Measurements from ENCODE around the gene HOMER1. TPM values are rescaled to one million over a fixed set of nuclear protein-coding genes. Genes with fewer than 3 reads are reported as not detected.

Gene HOMER1
- total and polyA plus RNA-seq, 2 of the 13 experiments (the other 11 are each of a cell fraction or from before 2014, with no cell fraction given) = 5.3 to 24.8 TPM

- Histone ChIP-seq H3K4me3 (replicated peaks in 1 of 3; ENCODE audit: insufficient read depth in 1 of 3, low read depth in 2 of 3, low read length in 3 of 3) (no peak overlapping the region), H3K9ac (ENCODE audit: insufficient read depth, low read depth, low read length) (no peak overlapping the region), H4K20me1 (ENCODE audit: insufficient read depth, low read length) (0 out of 2 replicates have a peak, but pooled peaks cover 2% of the 10 kb centered on the region), H3K27ac (ENCODE audit: extremely low read length, insufficient read depth, low read length) (no peak overlapping the region), H3K79me2 (ENCODE audit: insufficient read depth, low read length) (no peaks in the 10 kb centered on the region), H3K9me3 (ENCODE audit: low read length) (peaks cover 12% of the 10 kb centered on the region; the same call in 1 of the 2 replicates), H2AFZ (ENCODE audit: low read length) (no peak overlapping the region), H3K27me3 (ENCODE audit: control insufficient read depth in 1 of 2, insufficient read depth in 2 of 2, low read length in 2 of 2) (no peaks in the 10 kb centered on the region), H3K36me3 (replicated peaks in 1 of 2; ENCODE audit: control insufficient read depth in 1 of 2, insufficient read depth in 2 of 2, low read length in 2 of 2) (peaks cover 0 to 7% of the 10 kb centered on the region in 2 experiments; a peak in 2 of 5 replicates), H3K4me1 (ENCODE audit: insufficient read depth, low read length) (peaks cover 8% of the 10 kb centered on the region), H3K4me2 (ENCODE audit: low read depth, low read length) (no peak overlapping the region)
- intact Hi-C loops (cut with micrococcal nuclease; ENCODE audit: unreplicated experiment) = no loop called here
- 97% methylated on average over 1 of the region's 1 CpG for WGBS (ENCODE audit: low lambda C conversion rate)
- in situ Hi-C loops (cut with HindIII; ENCODE audit: extremely low pct_ligation_motif_present, low pct_unique_long_range_greater_than_20kb) = no loop called here
- ChIA-PET POLR2A (interaction anchor here (1.6 kb wide), 1 partner anchor 127 kb away, joined by 4 read pairs; the partner anchor contains the start of gene HOMER1), CTCF (ENCODE audit: low intra/inter-chr PET ratio, low total read pairs) (no interaction called here)
- BruUV-seq (replicated peaks) = no TSS peak
- ATAC-seq (no peak), DNase-seq (ENCODE audit: low spot score) (no peak), FAIRE-seq (no peak)
- TF ChIP-seq ZBTB40 (IDR thresholded peaks at IDR 0.05) = no peak
- no peak for TF ChIP-seq ZBTB40 (CRISPR knock-in tag; IDR thresholded peaks at IDR 0.05)
- TF ChIP-seq ZBTB34 (CRISPR knock-in tag; IDR thresholded peaks at IDR 0.05) = no peak
- peak; percentile 72 for TF ChIP-seq HNRNPK (IDR thresholded peaks at IDR 0.05; ENCODE audit: low read depth, low read length, poor library complexity, severe bottlenecking)
- no peak for TF ChIP-seq TBX3 (IDR thresholded peaks at IDR 0.05; ENCODE audit: borderline replicate concordance)
- TF ChIP-seq SNAPC4 (CRISPR knock-in tag; IDR thresholded peaks at IDR 0.05) = no peak
- TF ChIP-seq PAX8 (CRISPR knock-in tag; IDR thresholded peaks at IDR 0.05; ENCODE audit: borderline replicate concordance) = no peak
Measured at GRCh38 chr5:79386679-79387078, 127.3 kb downstream of the HOMER1 start.
